Measurements from ENCODE around the gene PTPRH.

- peak; percentile 80 for TF ChIP-seq POLR2AphosphoS5 (IDR thresholded peaks at IDR 0.05; ENCODE audit: low read depth, low read length)
- TF ChIP-seq CTCF (IDR thresholded peaks at IDR 0.05 in 2 of 3, conservative IDR thresholded peaks at IDR 0.05 in 1 of 3; ENCODE audit: borderline replicate concordance in 1 of 3, insufficient read depth in 1 of 3, low read depth in 2 of 3, low read length in 2 of 3): no peak
- no peak for TF ChIP-seq EZH2phosphoT487 (IDR thresholded peaks at IDR 0.05; ENCODE audit: borderline replicate concordance)
Observed at GRCh38 chr19:55206664-55207500, 2.4 kb downstream of the PTPRH start.
